22Rv1 (cell line): ENCODE results near the gene PPP4R4.

ENCODE experiments used
- CTCF ChIP-seq: fragments of 450-650 bp; IDR thresholded peaks from 2 replicates; pipeline ENCODE4 v1.5.1; 2017; ENCODE audit warnings: mild to moderate bottlenecking
- ZFX ChIP-seq: fragments of 450-650 bp; IDR thresholded peaks from 2 replicates; pipeline ENCODE4 v1.6.1; 2017; ENCODE audit warnings: antibody characterized with exemption, borderline replicate concordance

- TF ChIP-seq CTCF: no peak
- no peak for TF ChIP-seq ZFX
These were observed 38.6 kb upstream of the PPP4R4 start for GRCh38 chr14:94135476-94135875.
